Lower lobe of right lung (tissue), 2 donors: Measurements from ENCODE around the gene PAX1. TPM values are rescaled to one million over a fixed set of nuclear protein-coding genes. Genes with fewer than 3 reads are reported as not detected.

Experiments
- ATAC-seq, 2 donors: fragments of 200-7000 bp; cut with Tn5 transposase; one replicate each; pipeline ENCODE4 v1.9.1; 2020 to 2022; ENCODE audit warnings: mild to moderate bottlenecking in 2 of 2, moderate library complexity in 2 of 2
- DNase-seq: peaks from one replicate; pipeline ENCODE4 v3.0.0-alpha.2; 2020
- H3K27ac ChIP-seq: fragments of 200-600 bp; one replicate; pipeline ENCODE4 v1.8.0; 2022
- H3K27me3 ChIP-seq: fragments of 200-600 bp; one replicate; pipeline ENCODE4 v1.8.0; 2022; ENCODE audit warnings: low read depth
- H3K36me3 ChIP-seq: fragments of 200-600 bp; one replicate; pipeline ENCODE4 v1.8.0; 2022; ENCODE audit warnings: mild to moderate bottlenecking
- H3K4me1 ChIP-seq: fragments of 200-600 bp; one replicate; pipeline ENCODE4 v1.8.0; 2022
- H3K4me3 ChIP-seq: fragments of 200-600 bp; one replicate; pipeline ENCODE4 v1.8.0; 2022; ENCODE audit warnings: mild to moderate bottlenecking
- H3K9me3 ChIP-seq: fragments of 200-600 bp; one replicate; pipeline ENCODE4 v1.8.0; 2022
- intact Hi-C: fragments of 100-400 bp; cut with DNase I; formaldehyde crosslinking; loops from one replicate; pipeline ENCODE4 v1.11.0; 2022
- total RNA-seq: library from RNA; stranded (reverse); fragmentation: NEBNext Ultra II Directional; extraction: Animal tissue kit (Norgen Biotek cat#: 25700); gene quantifications from one replicate; pipeline ENCODE4 v1.2.1, GENCODE V29; 2021
- TF ChIP-seq, protein P1 (sequence below): fragments of 200-600 bp; IDR thresholded peaks from one replicate; pipeline ENCODE4 v1.8.0; 2022; ENCODE audit warnings: antibody characterized with exemption, mild to moderate bottlenecking
- donor health status: DM: no; HTN: yes; CAD: no; lungs with severe emphysema.

The PAX1 gene
- total RNA-seq, 1 donor from 2014 or later, result not detected

DNA sequence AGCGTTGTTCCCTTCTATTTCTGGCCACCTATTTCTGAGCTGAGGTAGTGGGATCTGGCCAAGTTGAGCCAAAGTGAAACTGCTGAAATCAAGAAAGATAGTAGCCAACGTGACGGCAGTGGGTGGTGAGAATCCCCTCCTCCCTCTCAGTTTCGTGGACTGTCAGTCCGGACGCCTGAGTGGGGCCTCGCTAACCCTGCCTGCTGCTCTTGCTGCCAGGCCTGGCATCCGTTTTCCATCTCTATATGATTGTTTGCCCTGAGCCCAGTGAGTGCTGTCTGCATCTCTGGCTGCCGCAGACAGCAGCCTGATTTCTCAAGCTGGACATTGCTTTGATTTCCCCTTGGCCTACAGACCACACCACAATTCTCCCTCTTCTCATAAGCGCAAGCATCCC lies 23.5 kb upstream of the PAX1 start:
- Histone ChIP-seq H3K36me3 (no peaks in the 10 kb centered on the region), H3K9me3 (no peaks in the 10 kb centered on the region), H3K4me1 (no peaks in the 10 kb centered on the region), H3K27me3 (no peaks in the 10 kb centered on the region), H3K4me3 (peak overlapping the region; percentile 22), H3K27ac (no peak overlapping the region)
- DNase-seq (no peak), ATAC-seq (no peak)
- TF ChIP-seq, protein P1, sequence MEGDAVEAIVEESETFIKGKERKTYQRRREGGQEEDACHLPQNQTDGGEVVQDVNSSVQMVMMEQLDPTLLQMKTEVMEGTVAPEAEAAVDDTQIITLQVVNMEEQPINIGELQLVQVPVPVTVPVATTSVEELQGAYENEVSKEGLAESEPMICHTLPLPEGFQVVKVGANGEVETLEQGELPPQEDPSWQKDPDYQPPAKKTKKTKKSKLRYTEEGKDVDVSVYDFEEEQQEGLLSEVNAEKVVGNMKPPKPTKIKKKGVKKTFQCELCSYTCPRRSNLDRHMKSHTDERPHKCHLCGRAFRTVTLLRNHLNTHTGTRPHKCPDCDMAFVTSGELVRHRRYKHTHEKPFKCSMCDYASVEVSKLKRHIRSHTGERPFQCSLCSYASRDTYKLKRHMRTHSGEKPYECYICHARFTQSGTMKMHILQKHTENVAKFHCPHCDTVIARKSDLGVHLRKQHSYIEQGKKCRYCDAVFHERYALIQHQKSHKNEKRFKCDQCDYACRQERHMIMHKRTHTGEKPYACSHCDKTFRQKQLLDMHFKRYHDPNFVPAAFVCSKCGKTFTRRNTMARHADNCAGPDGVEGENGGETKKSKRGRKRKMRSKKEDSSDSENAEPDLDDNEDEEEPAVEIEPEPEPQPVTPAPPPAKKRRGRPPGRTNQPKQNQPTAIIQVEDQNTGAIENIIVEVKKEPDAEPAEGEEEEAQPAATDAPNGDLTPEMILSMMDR, result no peak
- intact Hi-C loops, result no loop called here

DNA sequence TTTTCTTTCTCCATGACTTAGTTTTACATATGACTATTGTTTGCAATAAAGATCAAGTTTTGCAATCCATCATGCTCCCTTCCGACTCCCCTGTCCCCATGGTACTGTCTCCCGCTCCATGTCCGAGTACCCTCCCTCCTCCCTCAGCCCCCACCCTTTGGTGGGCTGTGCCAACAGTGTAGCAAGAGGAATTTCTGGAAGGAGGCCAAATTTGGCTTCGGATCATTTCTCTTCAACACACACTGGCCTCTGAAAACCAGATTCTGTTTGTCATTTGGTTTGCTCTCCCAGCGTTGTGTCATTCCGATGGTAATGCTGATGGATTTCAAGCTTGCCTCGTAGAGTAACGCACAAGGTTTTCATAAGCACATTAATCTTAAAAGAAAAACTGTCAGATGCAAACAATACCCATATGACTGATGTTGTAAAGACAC lies 22.9 kb upstream of the PAX1 start:
- H3K27me3 ChIP-seq, result no peaks in the 10 kb centered on the region
- ATAC-seq, result no peak
- H3K36me3 ChIP-seq, result no peaks in the 10 kb centered on the region
- intact Hi-C loops, result no loop called here
- no peaks in the 10 kb centered on the region for H3K9me3 ChIP-seq
- no peak for DNase-seq
- H3K4me3 ChIP-seq, result no peak overlapping the region
- TF ChIP-seq, protein P1, result no peak
- H3K27ac ChIP-seq, result no peak overlapping the region
- no peaks in the 10 kb centered on the region for H3K4me1 ChIP-seq

GRCh38 chr20:21684671-21685070 lies 20.8 kb upstream of the PAX1 start:
- H3K27ac ChIP-seq, result no peak overlapping the region
- ATAC-seq (no peak), DNase-seq (no peak)
- no peak overlapping the region for H3K4me3 ChIP-seq
- H3K4me1 ChIP-seq, result no peaks in the 10 kb centered on the region
- H3K9me3 ChIP-seq, result no peaks in the 10 kb centered on the region
- no peaks in the 10 kb centered on the region for H3K36me3 ChIP-seq
- TF ChIP-seq, protein P1, result no peak
- intact Hi-C loops, result no loop called here
- no peaks in the 10 kb centered on the region for H3K27me3 ChIP-seq

DNA sequence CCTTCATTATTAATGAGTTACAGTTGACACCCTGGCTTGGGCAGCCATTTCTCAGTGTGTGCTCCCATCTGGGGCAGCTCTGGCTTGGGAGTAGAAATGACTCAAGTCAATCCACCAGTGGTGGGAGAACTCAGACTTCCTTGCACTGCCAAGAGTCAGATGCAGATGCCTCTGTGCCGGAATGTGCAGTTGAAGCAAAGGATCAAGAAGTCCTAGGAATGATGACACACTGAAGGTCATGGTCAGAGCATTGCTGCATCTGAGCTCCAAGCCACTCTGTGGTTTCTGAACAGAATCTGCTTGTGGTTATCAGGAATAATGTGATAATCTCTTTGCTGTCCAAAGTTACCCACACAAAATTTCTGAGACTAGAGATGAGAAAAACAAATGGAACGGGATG lies 19.5 kb upstream of the PAX1 start:
- DNase-seq (no peak), ATAC-seq (no peak)
- TF ChIP-seq, protein P1, result no peak
- H3K36me3 ChIP-seq, result no peaks in the 10 kb centered on the region
- H3K9me3 ChIP-seq, result no peaks in the 10 kb centered on the region
- H3K27me3 ChIP-seq, result no peaks in the 10 kb centered on the region
- H3K4me3 ChIP-seq, result no peak overlapping the region
- H3K27ac ChIP-seq, result no peak overlapping the region
- intact Hi-C loops, result no loop called here
- H3K4me1 ChIP-seq, result no peaks in the 10 kb centered on the region

- H3K27ac ChIP-seq, result no peak overlapping the region
- H3K4me1 ChIP-seq, result no peaks in the 10 kb centered on the region
- intact Hi-C loops, result no loop called here
- H3K4me3 ChIP-seq, result no peak overlapping the region
- no peaks in the 10 kb centered on the region for H3K9me3 ChIP-seq
- DNase-seq, result no peak
- H3K27me3 ChIP-seq, result peaks cover 28% of the 10 kb centered on the region
- TF ChIP-seq, protein P1, result peak; percentile 9
- no peak for ATAC-seq
- no peaks in the 10 kb centered on the region for H3K36me3 ChIP-seq
Observed at GRCh38 chr20:21693322-21693721, 12.1 kb upstream of the PAX1 start.
